GM13977 (cell line): ENCODE measurements around the gene ZNF214.

ENCODE experiments used
- DNase-seq: peaks from one replicate; pipeline ENCODE4 v3.0.0; 2012; ENCODE audit warnings: low spot score
- in situ Hi-C: fragments of 300-500 bp; cut with MboI; formaldehyde crosslinking; loops from one replicate; pipeline ENCODE4 v1.12.0; 2022; ENCODE audit warnings: low sequenced_read_pairs, low pct_unique_long_range_greater_than_20kb, mixed read lengths, inconsistent platforms; ENCODE audit not compliant: unreplicated experiment
- TF ChIP-seq, protein P1 (sequence below): IDR thresholded peaks from 2 replicates; pipeline ENCODE4 v1.5.1; 2012; ENCODE audit warnings: mild to moderate bottlenecking, control low read depth; ENCODE audit not compliant: insufficient read depth; ENCODE audit errors: extremely low read depth, missing control alignments

ZNF214 gene

DNA sequence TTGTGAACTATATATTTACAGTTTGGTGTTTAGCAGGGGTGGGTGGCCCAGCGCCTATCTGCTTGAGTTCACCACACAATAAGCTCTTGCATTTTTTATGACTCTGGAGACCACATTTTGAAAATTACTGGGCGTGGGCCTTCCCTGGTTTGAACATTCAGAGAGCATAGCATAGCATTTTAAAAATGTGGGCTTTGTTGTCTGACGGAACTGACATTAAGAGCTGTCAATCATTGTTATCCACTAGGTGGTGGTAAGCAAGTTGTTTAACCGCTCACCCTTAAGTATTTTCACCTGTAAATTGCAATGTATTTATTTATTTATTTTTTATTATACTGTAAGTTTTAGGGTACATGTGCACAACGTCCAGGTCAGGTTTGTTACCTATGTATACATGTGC lies 1.2 kb upstream of the ZNF214 start:
- DNase-seq: no peak
- in situ Hi-C loops: no loop called here
- TF ChIP-seq, protein P1, sequence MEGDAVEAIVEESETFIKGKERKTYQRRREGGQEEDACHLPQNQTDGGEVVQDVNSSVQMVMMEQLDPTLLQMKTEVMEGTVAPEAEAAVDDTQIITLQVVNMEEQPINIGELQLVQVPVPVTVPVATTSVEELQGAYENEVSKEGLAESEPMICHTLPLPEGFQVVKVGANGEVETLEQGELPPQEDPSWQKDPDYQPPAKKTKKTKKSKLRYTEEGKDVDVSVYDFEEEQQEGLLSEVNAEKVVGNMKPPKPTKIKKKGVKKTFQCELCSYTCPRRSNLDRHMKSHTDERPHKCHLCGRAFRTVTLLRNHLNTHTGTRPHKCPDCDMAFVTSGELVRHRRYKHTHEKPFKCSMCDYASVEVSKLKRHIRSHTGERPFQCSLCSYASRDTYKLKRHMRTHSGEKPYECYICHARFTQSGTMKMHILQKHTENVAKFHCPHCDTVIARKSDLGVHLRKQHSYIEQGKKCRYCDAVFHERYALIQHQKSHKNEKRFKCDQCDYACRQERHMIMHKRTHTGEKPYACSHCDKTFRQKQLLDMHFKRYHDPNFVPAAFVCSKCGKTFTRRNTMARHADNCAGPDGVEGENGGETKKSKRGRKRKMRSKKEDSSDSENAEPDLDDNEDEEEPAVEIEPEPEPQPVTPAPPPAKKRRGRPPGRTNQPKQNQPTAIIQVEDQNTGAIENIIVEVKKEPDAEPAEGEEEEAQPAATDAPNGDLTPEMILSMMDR: no peak

DNA sequence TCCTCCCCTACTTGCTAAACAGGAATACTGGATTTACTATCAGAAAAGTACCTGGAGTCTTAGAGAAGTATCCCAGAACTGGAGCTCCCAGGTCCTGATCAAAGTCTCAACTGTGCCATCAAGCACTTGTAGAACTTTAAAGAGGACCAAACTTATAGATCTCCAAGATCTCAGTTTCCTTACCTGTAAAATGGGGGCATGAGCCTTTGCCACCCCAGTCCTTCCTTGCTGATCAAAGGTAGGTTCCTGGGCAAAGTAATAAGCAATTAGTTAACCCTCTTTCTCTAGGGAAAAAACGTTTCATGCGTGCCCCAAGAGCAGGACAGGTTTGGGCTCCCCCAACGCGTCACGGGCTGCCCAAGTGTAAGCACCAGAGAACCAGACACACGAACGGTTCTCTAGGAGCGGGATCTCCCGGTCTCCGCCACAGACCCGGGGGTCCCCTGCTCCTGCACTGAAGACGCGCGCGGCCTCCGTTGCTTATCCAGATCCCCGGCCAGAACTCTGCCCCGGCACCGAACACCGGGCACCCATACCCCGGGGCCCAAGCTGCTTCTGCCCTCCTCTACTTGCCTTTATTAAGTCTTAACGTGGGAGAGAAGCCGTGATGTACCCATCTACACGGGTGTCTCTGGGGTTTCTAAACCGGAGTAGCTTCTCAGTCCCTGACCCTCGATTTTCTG lies 505 bp downstream of the ZNF214 start:
- peak; percentile 13 for DNase-seq
- in situ Hi-C loops: no loop called here
- TF ChIP-seq, protein P1: no peak

DNA sequence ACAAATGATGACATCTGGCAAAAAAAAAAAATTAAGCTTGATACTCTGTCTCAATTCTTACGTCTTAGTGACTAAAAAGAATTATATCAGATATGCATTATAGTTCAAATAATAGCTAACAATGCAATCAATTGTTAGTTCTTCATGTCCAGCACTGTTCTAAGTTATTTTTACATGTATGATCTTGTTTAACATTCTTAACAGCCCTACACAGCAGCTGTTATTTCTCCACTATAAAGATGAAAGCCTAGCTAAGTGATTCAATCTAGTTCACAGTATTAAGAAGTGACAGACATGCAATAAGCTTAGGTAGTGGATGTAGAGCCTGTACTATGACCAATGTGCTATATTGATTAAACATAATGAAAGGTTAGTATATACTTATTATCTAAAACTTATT lies 4.1 kb downstream of the ZNF214 start:
- no peak for DNase-seq
- TF ChIP-seq, protein P1: no peak
- in situ Hi-C loops: no loop called here

DNA sequence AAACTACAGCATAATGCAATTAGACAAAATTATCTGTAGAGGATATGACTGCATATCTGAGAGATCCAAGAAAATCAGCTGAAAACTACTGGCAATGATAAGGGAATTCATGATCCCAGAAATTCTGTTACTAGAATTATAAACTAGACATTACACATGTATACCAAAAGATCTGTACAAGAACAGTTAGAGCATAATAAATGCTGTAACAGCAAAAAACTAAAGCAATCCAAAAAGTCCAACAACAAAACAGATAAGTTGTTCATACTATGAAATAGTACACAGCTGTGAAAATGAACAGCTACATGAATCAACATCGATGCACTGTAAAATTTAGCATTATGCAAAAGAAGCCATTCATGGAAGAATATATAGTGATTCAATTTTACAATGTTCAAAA lies 6.0 kb downstream of the ZNF214 start:
- DNase-seq: no peak
- TF ChIP-seq, protein P1: no peak
- in situ Hi-C loops: no loop called here

DNA sequence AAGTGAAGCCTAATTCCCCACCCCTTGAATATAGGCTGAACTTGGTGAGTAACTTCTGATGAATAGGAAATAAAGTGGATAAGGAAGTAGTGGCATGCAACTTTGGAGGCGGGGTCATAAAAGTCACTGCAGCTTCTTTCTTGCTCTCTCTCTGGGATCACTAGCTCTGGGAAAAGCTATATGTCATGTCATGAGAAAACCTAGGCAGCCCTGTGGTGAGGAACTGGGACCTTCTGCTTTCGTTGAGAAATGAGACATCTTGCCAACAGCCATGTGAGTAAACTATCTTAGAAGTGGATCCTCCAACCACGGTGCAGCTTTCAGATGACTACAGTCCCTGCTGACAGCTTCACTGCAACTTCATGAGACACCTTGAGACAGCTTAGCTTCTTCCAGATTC lies 15.7 kb downstream of the ZNF214 start:
- in situ Hi-C loops: no loop called here
- no peak for DNase-seq
- TF ChIP-seq, protein P1: no peak

DNA sequence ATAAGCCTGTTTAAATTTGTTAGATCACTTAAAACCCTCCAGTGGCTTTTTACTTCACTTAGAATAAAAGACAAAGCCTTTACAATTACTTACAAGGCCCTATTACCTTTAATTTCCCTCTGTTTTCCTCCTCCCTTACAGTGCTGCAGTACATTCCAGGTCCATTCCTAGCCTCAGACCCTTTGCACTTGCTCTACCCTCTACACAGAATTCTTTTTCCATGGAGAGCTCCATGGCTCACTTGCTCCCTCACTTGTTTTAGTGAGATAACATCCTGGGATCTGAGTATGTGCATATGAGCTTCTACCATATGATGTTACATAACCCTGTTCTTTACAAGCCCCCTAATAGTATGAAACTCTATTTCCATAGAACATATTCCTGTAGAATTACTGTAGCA lies 24.4 kb downstream of the ZNF214 start:
- DNase-seq: no peak
- TF ChIP-seq, protein P1: no peak
- in situ Hi-C loops: no loop called here
